Lower lobe of right lung (tissue), 2 donors: ENCODE results near the gene PSAP. TPM values are rescaled to one million over a fixed set of nuclear protein-coding genes. Genes with fewer than 3 reads are reported as not detected.
"Not testable (repeated sequence)": the region's sequence is repeated elsewhere in the genome, so short reads cannot be mapped to it uniquely, and the experiment has no call there.

Experiments
- ATAC-seq, 2 donors: fragments of 200-7000 bp; cut with Tn5 transposase; one replicate each; pipeline ENCODE4 v1.9.1; 2020 to 2022; ENCODE audit warnings: mild to moderate bottlenecking in 2 of 2, moderate library complexity in 2 of 2
- DNase-seq: peaks from one replicate; pipeline ENCODE4 v3.0.0-alpha.2; 2020
- H3K27ac ChIP-seq: fragments of 200-600 bp; one replicate; pipeline ENCODE4 v1.8.0; 2022
- H3K27me3 ChIP-seq: fragments of 200-600 bp; one replicate; pipeline ENCODE4 v1.8.0; 2022; ENCODE audit warnings: low read depth
- H3K36me3 ChIP-seq: fragments of 200-600 bp; one replicate; pipeline ENCODE4 v1.8.0; 2022; ENCODE audit warnings: mild to moderate bottlenecking
- H3K4me1 ChIP-seq: fragments of 200-600 bp; one replicate; pipeline ENCODE4 v1.8.0; 2022
- H3K4me3 ChIP-seq: fragments of 200-600 bp; one replicate; pipeline ENCODE4 v1.8.0; 2022; ENCODE audit warnings: mild to moderate bottlenecking
- H3K9me3 ChIP-seq: fragments of 200-600 bp; one replicate; pipeline ENCODE4 v1.8.0; 2022
- intact Hi-C: fragments of 100-400 bp; cut with DNase I; formaldehyde crosslinking; loops from one replicate; pipeline ENCODE4 v1.11.0; 2022
- total RNA-seq: library from RNA; stranded (reverse); fragmentation: NEBNext Ultra II Directional; extraction: Animal tissue kit (Norgen Biotek cat#: 25700); gene quantifications from one replicate; pipeline ENCODE4 v1.2.1, GENCODE V29; 2021
- TF ChIP-seq, protein P1 (sequence below): fragments of 200-600 bp; IDR thresholded peaks from one replicate; pipeline ENCODE4 v1.8.0; 2022; ENCODE audit warnings: antibody characterized with exemption, mild to moderate bottlenecking
- donor health status: DM: no; HTN: yes; CAD: no; lungs with severe emphysema.

The PSAP gene
- total RNA-seq, 1 donor from 2014 or later = 2,019 TPM

DNA sequence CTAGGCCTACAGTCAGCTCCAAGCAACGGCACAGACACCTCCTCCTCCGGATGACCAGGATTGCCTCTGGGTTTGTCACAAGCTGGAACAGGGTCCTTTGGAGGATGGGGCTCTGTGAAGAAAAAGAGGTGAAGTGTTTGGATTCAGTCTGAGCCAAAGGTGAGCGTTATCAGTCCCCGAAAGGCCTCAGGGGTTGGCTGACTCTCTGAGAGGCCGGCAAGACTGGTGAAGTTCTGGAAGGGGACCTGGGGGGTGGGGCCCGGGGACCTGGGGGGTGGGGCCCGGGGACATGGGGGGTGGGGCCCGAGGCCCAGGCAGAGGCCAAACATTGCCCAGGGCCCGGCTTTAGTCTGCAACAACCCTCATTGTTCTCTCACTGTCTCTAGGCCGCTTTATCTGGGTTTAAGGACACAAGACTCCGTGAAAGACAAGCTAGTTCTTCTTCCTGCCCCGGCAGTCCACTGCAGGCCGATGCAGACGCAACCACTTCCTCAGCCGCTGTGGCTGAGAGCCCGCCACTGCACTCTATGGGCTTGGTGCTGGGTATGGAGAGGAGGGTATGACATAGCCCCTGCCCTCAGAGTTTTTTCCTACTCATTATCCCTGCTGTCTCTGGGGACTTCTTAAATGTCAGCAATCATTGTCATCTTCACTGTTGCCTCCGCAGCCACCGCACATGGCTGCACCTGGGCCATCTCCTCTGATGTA, 27.4 kb upstream of the PSAP start:
- no peak overlapping the region for H3K4me3 ChIP-seq
- H3K27me3 ChIP-seq = no peaks in the 10 kb centered on the region
- no peak overlapping the region for H3K27ac ChIP-seq
- intact Hi-C loops = no loop called here
- H3K9me3 ChIP-seq = no peaks in the 10 kb centered on the region
- no peaks in the 10 kb centered on the region for H3K36me3 ChIP-seq
- H3K4me1 ChIP-seq = peaks cover 6% of the 10 kb centered on the region
- DNase-seq (peak; percentile 68), ATAC-seq (peak; percentile 52 to 71)
- TF ChIP-seq, protein P1, sequence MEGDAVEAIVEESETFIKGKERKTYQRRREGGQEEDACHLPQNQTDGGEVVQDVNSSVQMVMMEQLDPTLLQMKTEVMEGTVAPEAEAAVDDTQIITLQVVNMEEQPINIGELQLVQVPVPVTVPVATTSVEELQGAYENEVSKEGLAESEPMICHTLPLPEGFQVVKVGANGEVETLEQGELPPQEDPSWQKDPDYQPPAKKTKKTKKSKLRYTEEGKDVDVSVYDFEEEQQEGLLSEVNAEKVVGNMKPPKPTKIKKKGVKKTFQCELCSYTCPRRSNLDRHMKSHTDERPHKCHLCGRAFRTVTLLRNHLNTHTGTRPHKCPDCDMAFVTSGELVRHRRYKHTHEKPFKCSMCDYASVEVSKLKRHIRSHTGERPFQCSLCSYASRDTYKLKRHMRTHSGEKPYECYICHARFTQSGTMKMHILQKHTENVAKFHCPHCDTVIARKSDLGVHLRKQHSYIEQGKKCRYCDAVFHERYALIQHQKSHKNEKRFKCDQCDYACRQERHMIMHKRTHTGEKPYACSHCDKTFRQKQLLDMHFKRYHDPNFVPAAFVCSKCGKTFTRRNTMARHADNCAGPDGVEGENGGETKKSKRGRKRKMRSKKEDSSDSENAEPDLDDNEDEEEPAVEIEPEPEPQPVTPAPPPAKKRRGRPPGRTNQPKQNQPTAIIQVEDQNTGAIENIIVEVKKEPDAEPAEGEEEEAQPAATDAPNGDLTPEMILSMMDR = no peak

DNA sequence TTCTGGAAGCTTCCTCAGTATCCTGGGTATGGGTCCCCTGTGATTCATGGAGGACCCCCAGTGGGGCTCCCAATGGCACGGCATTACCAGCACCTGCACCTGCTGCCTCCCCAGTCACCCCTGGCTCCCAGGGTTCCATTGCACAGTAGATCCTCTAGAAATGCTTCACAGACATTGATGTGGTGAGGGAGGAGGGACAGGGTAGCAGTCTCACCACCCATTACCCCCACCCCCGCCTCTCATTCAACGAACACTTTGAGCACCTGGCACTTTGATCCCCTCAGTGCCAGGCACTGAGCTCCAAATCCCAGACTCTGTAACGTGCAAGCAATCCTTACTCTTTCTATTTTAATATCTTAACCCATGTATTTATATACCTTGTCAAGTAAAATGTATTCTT, 26.8 kb upstream of the PSAP start:
- intact Hi-C loops = no loop called here
- Histone ChIP-seq H3K27me3 (no peaks in the 10 kb centered on the region), H3K36me3 (no peaks in the 10 kb centered on the region), H3K27ac (no peak overlapping the region), H3K9me3 (no peaks in the 10 kb centered on the region), H3K4me1 (peaks cover 5% of the 10 kb centered on the region), H3K4me3 (no peak overlapping the region)
- no peak for ATAC-seq
- TF ChIP-seq, protein P1 = no peak
- DNase-seq = no peak

DNA sequence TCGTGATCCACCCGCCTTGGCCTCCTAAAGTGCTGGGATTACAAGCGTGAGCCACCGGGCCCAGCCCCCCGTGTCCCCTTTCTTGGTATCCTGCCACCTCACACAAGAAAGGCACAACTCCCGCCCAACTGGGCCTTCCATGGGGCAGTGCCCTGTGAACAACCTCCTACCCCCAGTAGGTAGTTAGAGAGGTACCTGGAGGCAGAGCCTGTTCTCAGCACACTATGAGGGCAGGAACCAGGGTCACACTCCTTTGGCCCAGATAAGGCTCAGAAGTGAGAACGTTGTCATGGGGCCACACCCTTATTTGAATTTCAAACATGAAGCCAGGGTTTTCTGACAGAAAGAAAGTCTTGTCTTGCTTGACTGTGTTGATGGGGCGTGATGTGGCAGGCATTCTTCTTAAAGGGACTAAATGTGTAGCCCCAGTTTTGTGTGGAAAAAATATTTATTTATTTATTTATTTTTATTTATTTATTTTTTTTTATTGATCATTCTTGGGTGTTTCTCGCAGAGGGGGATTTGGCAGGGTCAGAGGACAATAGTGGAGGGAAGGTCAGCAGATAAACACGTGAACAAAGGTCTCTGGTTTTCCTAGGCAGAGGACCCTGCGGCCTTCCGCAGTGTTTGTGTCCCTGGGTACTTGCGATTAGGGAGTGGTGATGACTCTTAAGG, 23.8 kb upstream of the PSAP start:
- H3K4me3 ChIP-seq, DNase-seq, H3K9me3 ChIP-seq, H3K27ac ChIP-seq, intact Hi-C loops, H3K36me3 ChIP-seq, H3K27me3 ChIP-seq: not testable (repeated sequence)
- ATAC-seq = peak in 1 of 2 donors; percentile 55
- H3K4me1 ChIP-seq = peaks cover 16% of the 10 kb centered on the region

DNA sequence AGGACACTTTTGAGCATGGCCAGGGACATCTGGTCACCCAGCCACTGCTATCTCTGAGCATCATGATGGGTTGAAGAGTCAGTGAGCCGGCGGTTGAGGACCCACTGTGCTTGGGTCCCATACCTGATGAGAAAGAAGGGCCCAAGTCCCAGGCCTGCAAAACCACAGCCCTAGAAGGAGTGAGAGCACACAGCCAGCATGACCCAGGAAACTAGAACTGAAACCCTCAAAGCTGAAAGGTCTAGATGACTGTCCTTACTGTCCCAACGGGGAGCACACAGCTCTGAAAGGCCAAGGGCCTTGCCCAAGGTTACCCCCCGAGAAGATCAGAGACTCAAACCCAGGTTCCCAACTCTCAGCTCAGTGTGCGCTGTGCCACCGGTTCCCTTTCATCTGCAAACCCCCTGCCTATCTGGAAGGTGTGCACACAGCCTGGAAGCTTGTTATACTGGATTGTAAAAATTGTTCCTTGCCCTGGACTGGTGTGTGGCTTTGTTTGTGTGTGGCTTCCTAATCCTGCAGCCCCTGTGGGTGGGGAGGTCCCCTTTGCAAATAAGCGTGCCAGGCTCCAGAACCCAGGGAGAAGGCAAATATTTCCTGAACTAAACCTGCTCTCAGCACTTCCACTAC, 22.6 kb upstream of the PSAP start:
- TF ChIP-seq, protein P1 = no peak
- Histone ChIP-seq H3K27ac (no peak overlapping the region), H3K36me3 (no peaks in the 10 kb centered on the region), H3K27me3 (no peaks in the 10 kb centered on the region), H3K4me3 (no peak overlapping the region), H3K4me1 (peaks cover 16% of the 10 kb centered on the region), H3K9me3 (no peaks in the 10 kb centered on the region)
- ATAC-seq (no peak), DNase-seq (peak; percentile 2)
- intact Hi-C loops = no loop called here

DNA sequence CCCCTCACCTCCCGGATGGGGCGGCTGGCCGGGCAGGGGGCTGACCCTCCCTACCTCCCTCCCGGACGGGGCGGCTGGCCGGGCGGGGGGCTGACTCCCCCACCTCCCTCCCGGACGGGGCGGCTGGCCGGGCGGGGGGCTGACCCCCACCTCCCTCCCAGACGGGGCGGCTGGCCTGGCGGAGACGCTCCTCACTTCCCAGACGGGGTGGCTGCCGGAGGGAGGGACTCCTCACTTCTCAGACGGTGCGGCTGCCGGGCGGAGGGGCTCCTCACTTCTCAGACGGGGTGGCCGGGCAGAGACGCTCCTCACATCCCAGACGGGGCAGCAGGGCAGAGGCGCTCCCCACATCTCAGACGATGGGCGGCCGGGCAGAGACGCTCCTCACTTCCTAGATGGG, 18.6 kb upstream of the PSAP start:
- H3K27me3 ChIP-seq, H3K9me3 ChIP-seq, DNase-seq, H3K36me3 ChIP-seq, H3K4me3 ChIP-seq, H3K27ac ChIP-seq, ATAC-seq, intact Hi-C loops: not testable (repeated sequence)
- peaks cover 24% of the 10 kb centered on the region for H3K4me1 ChIP-seq

DNA sequence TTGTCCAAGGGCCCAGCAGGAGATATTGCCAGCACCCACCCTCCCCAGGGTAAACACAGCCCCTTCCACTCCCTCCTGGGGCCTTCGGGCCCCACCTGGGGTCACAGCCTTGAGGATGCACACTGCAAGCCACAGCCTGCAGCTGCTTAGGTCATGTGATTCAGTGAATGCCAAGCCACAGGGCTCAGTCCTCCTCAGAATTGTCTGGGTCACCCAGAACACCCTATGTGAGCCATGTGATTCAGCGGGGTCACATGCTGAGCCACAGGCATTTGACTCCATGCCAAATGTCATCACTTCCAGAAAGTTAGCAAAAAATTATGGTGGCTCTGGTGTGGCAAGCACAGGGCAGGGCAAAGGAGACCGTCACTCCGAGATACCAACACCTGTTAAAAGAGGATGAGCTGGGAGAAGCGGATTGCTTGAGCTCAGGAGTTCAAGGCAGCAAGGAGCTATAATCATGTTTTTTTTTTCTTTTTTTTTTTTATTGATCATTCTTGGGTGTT, 17.2 kb upstream of the PSAP start:
- TF ChIP-seq, protein P1 = no peak
- Histone ChIP-seq H3K27me3 (no peaks in the 10 kb centered on the region), H3K36me3 (no peaks in the 10 kb centered on the region), H3K4me3 (no peak overlapping the region), H3K27ac (no peak overlapping the region), H3K9me3 (no peaks in the 10 kb centered on the region), H3K4me1 (peaks cover 19% of the 10 kb centered on the region)
- DNase-seq (peak; percentile 68), ATAC-seq (peak; percentile 76 to 93)
- intact Hi-C loops = no loop called here
